SIG-M5 treated with dmso at 0.1 percent for 504 hours (cell line): Measurements from ENCODE around the gene PRR36.
"Not testable (repeated sequence)": the region's sequence is repeated elsewhere in the genome, so short reads cannot be mapped to it uniquely, and the experiment has no call there.

Source experiments
- DNase-seq: peaks from one replicate; lab custom pipeline; 2025; ENCODE audit not compliant: unreplicated experiment; lab: John Stamatoyannopoulos, UW

PRR36 gene

DNA sequence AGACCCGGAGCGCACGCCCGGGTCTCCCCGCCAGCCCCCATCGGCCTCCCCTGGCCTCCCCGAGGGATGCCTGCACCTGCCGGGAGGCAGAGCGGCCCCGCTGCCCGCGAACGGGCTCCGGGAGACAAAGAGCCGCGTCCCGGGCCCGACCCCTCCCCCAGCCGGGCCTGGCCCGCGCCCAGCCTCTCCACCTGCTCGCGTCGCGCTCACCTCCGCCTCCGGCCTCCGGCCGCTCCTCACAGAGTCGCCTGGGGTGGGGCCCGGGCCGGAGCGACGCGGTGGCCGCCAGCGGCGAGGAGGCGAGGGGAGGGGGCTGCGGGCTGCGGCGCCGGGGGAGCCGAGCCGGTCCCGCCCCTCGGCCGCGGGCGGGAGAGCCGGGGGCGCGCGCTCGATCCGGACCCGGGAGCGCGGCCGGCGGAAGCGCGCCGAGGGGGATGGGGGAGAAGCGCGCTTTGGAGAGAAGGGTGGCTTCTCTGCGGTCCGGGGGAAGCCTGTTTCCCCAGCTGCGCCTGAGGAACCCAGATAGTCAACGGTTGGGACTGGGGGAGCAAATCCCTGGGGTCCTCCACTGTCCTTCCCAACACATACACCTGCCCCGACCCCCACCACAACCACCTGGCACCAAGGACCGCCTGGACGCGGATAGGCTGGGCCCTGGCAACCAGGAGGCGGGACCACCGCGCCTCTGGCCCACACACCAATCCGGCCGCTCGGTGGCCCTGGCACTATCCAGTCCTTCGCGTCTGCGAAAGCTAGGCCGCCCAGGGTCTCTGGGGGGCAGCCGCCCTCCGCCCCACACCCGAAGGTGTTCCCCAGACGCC is at the start of gene PRR36:
TSS of gene PRR36 (minus strand) at position 315 of the 821 bp plus-strand sequence. CDS start 701 bp downstream, outside the sequence.
- DNase-seq = no peak

- DNase-seq = no peak
Measured at GRCh38 chr19:7923295-7924191, 49.4 kb upstream of the PRR36 start.

DNA sequence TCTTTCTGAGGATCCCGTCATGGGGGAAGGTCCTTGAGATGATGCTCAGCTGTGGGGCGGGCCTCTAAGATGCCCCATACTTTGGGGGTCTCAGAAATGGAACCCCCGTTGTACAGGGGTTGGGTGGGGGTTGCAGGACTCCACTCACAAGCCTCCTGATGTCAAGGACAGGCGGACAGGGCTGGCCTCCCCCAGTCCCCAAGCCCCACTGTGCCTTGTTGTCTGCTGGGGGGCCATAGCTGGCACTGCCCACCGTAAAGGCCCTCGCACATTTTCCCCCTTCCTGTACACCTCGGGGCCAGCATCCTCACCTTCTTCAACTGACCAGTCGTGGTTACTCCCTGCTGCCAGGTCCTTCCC is 48.6 kb upstream of the PRR36 start:
- no peak for DNase-seq

- DNase-seq = no peak
Measured at GRCh38 chr19:7921967-7922835, 48.0 kb upstream of the PRR36 start.

GRCh38 chr19:7921302-7921966 is 47.2 kb upstream of the PRR36 start:
- DNase-seq = no peak

DNA sequence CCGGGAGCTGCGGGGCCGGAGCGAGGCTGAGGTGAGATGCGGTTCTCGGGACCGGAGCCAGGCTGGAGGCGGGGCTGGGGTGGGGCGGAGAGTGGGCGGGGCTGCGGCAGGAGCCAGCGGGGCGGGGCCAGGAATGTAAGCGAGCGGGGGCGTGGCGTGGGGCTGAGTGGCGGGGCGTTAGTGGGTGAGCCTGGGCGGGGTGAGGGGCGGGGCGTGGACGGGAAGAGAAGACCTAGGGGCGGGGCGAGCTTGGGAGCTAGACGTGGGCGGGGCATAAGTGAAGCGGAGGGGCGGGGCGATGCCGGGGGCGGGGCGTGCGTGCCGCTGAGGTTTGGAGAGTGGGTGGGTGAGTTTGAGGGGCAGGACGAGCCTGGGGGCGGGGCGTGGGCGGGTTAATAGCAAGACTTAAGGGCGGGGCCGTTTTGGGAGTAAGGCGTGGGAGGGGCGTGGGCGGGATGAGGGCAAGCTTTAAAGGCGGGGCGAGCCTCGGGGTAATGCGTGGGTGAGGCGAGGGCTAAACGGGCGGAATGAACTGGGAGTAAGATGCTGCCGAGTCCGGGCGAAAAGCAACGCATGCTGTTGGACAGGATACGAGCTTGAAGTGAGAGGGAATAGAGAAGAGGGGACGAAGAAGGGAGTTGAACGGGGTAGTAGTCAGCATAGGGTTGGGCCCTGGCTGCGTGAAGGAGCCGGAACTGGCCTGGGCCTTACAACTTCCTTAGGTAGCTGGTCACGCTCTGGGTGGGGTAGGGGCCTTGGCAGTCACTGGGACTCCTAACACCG is 46.5 kb upstream of the PRR36 start:
- peak; percentile 95 for DNase-seq

GRCh38 chr19:7919610-7920518 is 45.7 kb upstream of the PRR36 start, which contains the start of gene SNAPC2:
Gene SNAPC2 (plus strand): TSS chr19:7920338. CDS start chr19:7920367, 29 bp downstream.
- peak; percentile 82 for DNase-seq

- DNase-seq = no peak
Measured at GRCh38 chr19:7918615-7919421, 44.6 kb upstream of the PRR36 start.

DNA sequence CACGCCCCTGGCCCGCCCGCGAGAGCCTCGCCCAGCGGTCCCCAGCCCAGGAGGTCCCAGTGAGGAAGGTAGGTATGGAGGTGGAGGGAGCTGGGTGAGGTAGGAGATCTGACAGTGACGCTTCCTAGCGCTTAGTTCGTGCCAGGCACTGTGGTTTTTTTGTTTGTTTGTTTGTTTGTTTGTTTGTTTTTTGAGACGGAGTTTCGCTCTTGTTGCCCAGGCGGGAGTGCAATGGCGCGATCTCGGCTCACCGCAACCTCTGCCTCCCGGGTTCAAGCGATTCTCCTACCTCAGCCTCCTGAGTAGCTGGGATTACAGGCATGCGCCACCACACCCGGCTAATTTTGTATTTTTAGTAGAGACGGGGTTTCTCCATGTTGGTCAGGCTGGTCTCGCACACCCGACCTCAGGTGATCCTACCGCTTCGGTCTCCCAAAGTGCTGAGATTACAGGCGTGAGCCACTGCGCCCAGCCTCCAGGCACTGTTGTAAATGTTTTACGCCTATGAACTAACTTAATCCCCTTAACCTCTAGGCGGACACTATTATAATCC is 43.9 kb upstream of the PRR36 start:
- not testable (repeated sequence) for DNase-seq

GRCh38 chr19:7917267-7918061 is 43.3 kb upstream of the PRR36 start:
- peak; percentile 44 for DNase-seq

DNA sequence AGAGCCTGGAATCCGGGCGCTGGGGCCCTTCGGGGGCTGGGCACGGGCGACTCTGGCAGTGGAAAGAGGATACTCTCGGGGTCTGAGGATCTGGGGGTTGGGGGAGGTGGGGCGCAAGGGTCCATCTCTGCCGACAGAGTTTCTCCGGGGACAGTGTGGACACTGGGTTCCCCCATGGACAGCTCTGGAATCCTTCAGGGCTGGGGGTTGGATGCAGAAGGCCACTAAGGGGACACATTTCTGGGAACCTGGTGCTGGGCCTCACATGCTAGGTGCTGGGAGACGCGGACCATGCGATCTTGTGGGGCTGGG is 42.7 kb upstream of the PRR36 start:
- DNase-seq = no peak

GRCh38 chr19:7916103-7916954 is 42.1 kb upstream of the PRR36 start:
- peak; percentile 36 for DNase-seq

DNA sequence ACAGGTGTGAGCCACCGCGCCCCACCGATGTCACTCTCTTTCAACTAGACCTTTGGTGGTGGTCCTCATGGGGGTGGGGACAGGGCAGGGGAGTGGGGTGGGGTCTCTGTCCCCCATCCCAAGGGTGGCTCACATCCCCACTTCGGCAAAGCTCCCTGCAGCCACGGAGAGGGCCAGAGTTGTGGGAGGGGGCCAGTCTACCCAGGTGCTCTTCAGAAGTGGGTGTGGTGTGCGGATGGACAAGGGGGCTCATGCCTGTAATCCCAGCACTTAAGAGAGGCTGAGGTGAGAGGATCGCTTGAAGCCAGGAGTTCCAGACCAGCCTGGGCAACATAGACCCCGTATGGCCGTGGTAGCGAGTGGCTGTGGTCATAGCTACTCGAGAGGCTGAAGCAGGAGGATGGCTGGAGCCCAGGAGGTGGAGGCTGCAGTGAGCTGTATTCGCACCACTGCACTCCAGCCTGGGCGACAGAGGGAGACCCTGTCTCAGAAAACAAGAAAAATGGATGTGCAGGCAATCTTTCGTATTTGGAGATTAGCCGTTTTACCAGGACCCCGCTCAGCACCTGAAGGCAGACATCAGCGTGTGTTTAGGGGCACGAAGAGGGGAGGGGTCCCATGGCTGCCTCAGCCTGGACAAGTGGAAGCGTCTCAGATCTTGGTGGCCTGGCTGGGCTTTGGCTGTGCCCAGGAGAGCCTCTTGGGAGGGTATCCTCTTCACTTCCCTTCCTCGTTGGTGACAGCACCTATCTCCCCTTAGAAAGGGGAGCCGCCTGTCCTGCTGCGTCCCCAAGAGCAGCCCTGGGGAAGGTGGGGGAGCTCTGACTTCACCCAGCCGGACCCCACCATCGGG is 41.3 kb upstream of the PRR36 start:
- no peak for DNase-seq

GRCh38 chr19:7914598-7915045 is 40.4 kb upstream of the PRR36 start, which contains the start of gene TGFBR3L:
Gene TGFBR3L (plus strand): TSS chr19:7914830.
- DNase-seq = no peak

DNA sequence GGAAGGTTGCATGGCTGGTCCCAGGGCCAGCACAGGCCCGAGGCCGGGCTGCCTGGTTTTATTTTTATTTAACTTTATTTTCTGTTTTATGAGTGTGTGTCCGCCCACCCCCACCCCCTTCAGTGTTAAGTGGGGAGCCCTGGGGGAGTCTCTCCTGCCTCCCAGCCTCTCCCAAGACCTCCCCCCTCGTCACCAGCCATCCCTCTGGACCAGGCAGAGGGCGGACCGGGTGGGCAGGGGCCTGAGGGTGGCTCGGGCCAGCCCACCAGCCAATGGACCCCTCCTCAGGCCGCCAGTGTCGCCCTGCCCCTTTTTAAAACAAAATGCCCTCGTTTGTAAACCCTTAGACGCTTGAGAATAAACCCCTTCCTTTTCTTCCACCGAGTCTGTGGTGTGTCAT is 39.9 kb upstream of the PRR36 start:
- no peak for DNase-seq
